H1 (cell line): ENCODE results near the gene UCHL5. TPM values are rescaled to one million over a fixed set of nuclear protein-coding genes. Genes with fewer than 3 reads are reported as not detected.

ENCODE experiments used
- CTCF ChIA-PET: fragments of 300-600 bp; sonication (Branson Sonifier 250); formaldehyde crosslinking; loops from one replicate; lab custom pipeline; 2021; ENCODE audit not compliant: partially characterized antibody; lab: Charles Lee
- POLR2A ChIA-PET: fragments of 300-600 bp; sonication (Branson Sonifier 250); formaldehyde crosslinking; loops from one replicate; lab custom pipeline; 2021; ENCODE audit warnings: inconsistent platforms; ENCODE audit not compliant: partially characterized antibody; lab: Charles Lee
- DNase-seq, 2 experiments: peaks; one replicate each; pipeline versions ENCODE4 v3.0.0 to v3.0.0-alpha.2; 2010 to 2022; ENCODE audit warnings: low spot score in 2 of 2, low read depth in 1 of 2, mixed read lengths in 1 of 2
- FAIRE-seq: peaks from 2 replicates; lab custom pipeline; 2011; peaks lifted over from hg19 to GRCh38; lab: Jason Lieb, UNC
- H2AFZ ChIP-seq: 2 replicates; pipeline ENCODE4 v1.8.1; 2012; ENCODE audit warnings: low read length, inconsistent platforms
- H2AK5ac ChIP-seq: 2 replicates; pipeline ENCODE4 v1.6.1; 2013; ENCODE audit warnings: low read depth, low read length
- H2BK120ac ChIP-seq: replicated peaks from 2 replicates; pipeline ENCODE3; 2013; ENCODE audit warnings: low read depth, low read length, inconsistent platforms
- H2BK12ac ChIP-seq: 2 replicates; pipeline ENCODE4 v1.6.1; 2013; ENCODE audit warnings: low read depth, low read length
- H2BK15ac ChIP-seq: 2 replicates; pipeline ENCODE4 v1.6.1; 2013; ENCODE audit warnings: low read length
- H2BK20ac ChIP-seq: 2 replicates; pipeline ENCODE4 v1.6.1; 2013; ENCODE audit warnings: low read length
- H2BK5ac ChIP-seq: 2 replicates; pipeline ENCODE4 v1.6.1; 2013; ENCODE audit warnings: low read depth, low read length
- H3K14ac ChIP-seq: 2 replicates; pipeline ENCODE4 v1.6.1; 2013; ENCODE audit warnings: inconsistent platforms; ENCODE audit not compliant: insufficient read length
- H3K18ac ChIP-seq: 2 replicates; pipeline ENCODE4 v1.6.1; 2013; ENCODE audit warnings: low read length; ENCODE audit errors: extremely low read depth
- H3K23ac ChIP-seq: 2 replicates; pipeline ENCODE4 v1.6.1; 2013; ENCODE audit warnings: inconsistent platforms; ENCODE audit not compliant: insufficient read length
- H3K23me2 ChIP-seq: 2 replicates; pipeline ENCODE4 v1.6.1; 2013; ENCODE audit warnings: low read depth, low read length
- H3K27ac ChIP-seq: 2 replicates; pipeline ENCODE4 v1.6.1; 2011; ENCODE audit warnings: low read depth, low read length, inconsistent platforms
- H3K27me3 ChIP-seq, 4 experiments: replicated peaks in 1 of 4; 1 replicate in 1 of 4; 2 replicates in 3 of 4; pipeline versions ENCODE4 v1.6.1 to v1.8.1; 2011 to 2013; ENCODE audit warnings: low read length in 3 of 4, mild to moderate bottlenecking in 3 of 4, inconsistent platforms in 2 of 4, mixed read lengths in 2 of 4, moderate library complexity in 1 of 4; ENCODE audit not compliant: control insufficient read depth in 3 of 4, insufficient read depth in 3 of 4; ENCODE audit errors: extremely low read depth in 1 of 4
- H3K36me3 ChIP-seq, 4 experiments: 2 replicates each; pipeline versions ENCODE4 v1.6.1 to v1.8.1; 2011 to 2013; ENCODE audit warnings: mild to moderate bottlenecking in 4 of 4, low read length in 3 of 4, moderate library complexity in 2 of 4, control low read depth in 1 of 4, inconsistent platforms in 1 of 4; ENCODE audit not compliant: insufficient read depth in 4 of 4, control insufficient read depth in 2 of 4
- H3K4ac ChIP-seq: replicated peaks from 2 replicates; pipeline ENCODE3; 2013; ENCODE audit warnings: low read length, low read depth, mixed read lengths, inconsistent platforms; ENCODE audit not compliant: insufficient read length
- H3K4me1 ChIP-seq, 4 experiments: replicated peaks in 1 of 4; 1 replicate in 1 of 4; 2 replicates in 3 of 4; pipeline versions ENCODE4 v1.6.1 to v1.8.1; 2011 to 2013; ENCODE audit warnings: low read length in 3 of 4, inconsistent platforms in 2 of 4, mixed read lengths in 1 of 4; ENCODE audit not compliant: insufficient read depth in 4 of 4, control insufficient read depth in 3 of 4
- H3K4me2 ChIP-seq, 2 experiments: 2 replicates each; pipeline versions ENCODE4 v1.6.1 to v1.8.1; 2011 to 2013; ENCODE audit warnings: low read depth in 2 of 2, low read length in 2 of 2, control low read depth in 1 of 2, inconsistent platforms in 1 of 2, mild to moderate bottlenecking in 1 of 2; ENCODE audit not compliant: insufficient read depth in 1 of 2
- H3K4me3 ChIP-seq, 4 experiments: fragments of 200-600, 300-600 bp in 1 of 4; sonication (generic), shearing (Covaris generic), sonication (Bioruptor Twin) in 1 of 4; 2 replicates each; pipeline versions ENCODE4 v1.5.1 to v1.8.1; 2011 to 2016; ENCODE audit warnings: low read length in 4 of 4, low read depth in 3 of 4, control low read depth in 2 of 4, inconsistent platforms in 2 of 4, mild to moderate bottlenecking in 2 of 4, mixed read lengths in 1 of 4, moderate library complexity in 1 of 4; ENCODE audit not compliant: insufficient read depth in 2 of 4; ENCODE audit errors: extremely low read depth in 1 of 4
- H3K56ac ChIP-seq: replicated peaks from 2 replicates; pipeline ENCODE3; 2013; ENCODE audit warnings: low read depth, mild to moderate bottlenecking, mixed read lengths, low read length, inconsistent platforms; ENCODE audit not compliant: insufficient read length
- H3K79me1 ChIP-seq: 2 replicates; pipeline ENCODE4 v1.6.1; 2013; ENCODE audit warnings: low read depth, low read length, control low read depth
- H3K79me2 ChIP-seq, 2 experiments: 2 replicates each; pipeline versions ENCODE4 v1.6.1 to v1.8.1; 2012 to 2013; ENCODE audit warnings: low read length in 2 of 2, mild to moderate bottlenecking in 2 of 2, inconsistent platforms in 1 of 2; ENCODE audit not compliant: insufficient read depth in 2 of 2, control insufficient read depth in 1 of 2
- H3K9ac ChIP-seq, 4 experiments: replicated peaks in 1 of 4; 1 replicate in 1 of 4; 2 replicates in 3 of 4; pipeline versions ENCODE4 v1.6.1 to v1.8.1; 2011 to 2013; ENCODE audit warnings: low read depth in 3 of 4, low read length in 3 of 4, control low read depth in 2 of 4, mild to moderate bottlenecking in 2 of 4, moderate library complexity in 2 of 4, inconsistent platforms in 1 of 4; ENCODE audit errors: extremely low read depth in 1 of 4
- H3K9me3 ChIP-seq, 2 experiments: 2 replicates each; pipeline versions ENCODE4 v1.6.1 to v1.8.1; 2012 to 2013; ENCODE audit warnings: mild to moderate bottlenecking in 2 of 2, moderate library complexity in 2 of 2, control low read depth in 1 of 2, inconsistent platforms in 1 of 2, low read depth in 1 of 2, low read length in 1 of 2, mixed read lengths in 1 of 2; ENCODE audit not compliant: insufficient read depth in 2 of 2
- H4K20me1 ChIP-seq, 2 experiments: replicated peaks in 1 of 2; 2 replicates each; pipeline versions ENCODE3 to v1.8.1; 2011 to 2013; ENCODE audit warnings: inconsistent platforms in 2 of 2, low read length in 2 of 2, mild to moderate bottlenecking in 1 of 2; ENCODE audit not compliant: insufficient read depth in 2 of 2, control insufficient read depth in 1 of 2
- H4K5ac ChIP-seq: 2 replicates; pipeline ENCODE4 v1.6.1; 2013; ENCODE audit warnings: low read length, low read depth, mixed read lengths, inconsistent platforms; ENCODE audit not compliant: insufficient read length
- H4K8ac ChIP-seq: 2 replicates; pipeline ENCODE4 v1.8.0; 2013; ENCODE audit warnings: mild to moderate bottlenecking, moderate library complexity, low read length, inconsistent platforms; ENCODE audit not compliant: insufficient read depth; ENCODE audit errors: extremely low read depth
- H4K91ac ChIP-seq: replicated peaks from 2 replicates; pipeline ENCODE3; 2013; ENCODE audit warnings: low read length, mixed read lengths, inconsistent platforms; ENCODE audit not compliant: insufficient read length
- CEBPB ChIP-seq: IDR thresholded peaks from 2 replicates; pipeline ENCODE4 v1.6.1; 2012; ENCODE audit warnings: low read depth, low read length
- MAFK ChIP-seq: IDR thresholded peaks from 2 replicates; pipeline ENCODE4 v1.6.1; 2012; ENCODE audit warnings: low read depth, mild to moderate bottlenecking, improper control_type of control experiment, low read length
- SP4 ChIP-seq: IDR thresholded peaks from 2 replicates; pipeline ENCODE4 v1.6.1; 2012; ENCODE audit warnings: low read length, inconsistent platforms
- WGBS, 2 experiments: shearing (Covaris generic) in 1 of 2; methylation state at CpG; one replicate each; pipeline versions ENCODE4 v1.1.6 to v1.1.7; 2013 to 2015; ENCODE audit warnings: low lambda C conversion rate in 2 of 2, mixed read lengths in 2 of 2, inconsistent platforms in 1 of 2, low coverage in 1 of 2, missing lambda C conversion rate in 1 of 2; ENCODE audit not compliant: insufficient replicate concordance in 2 of 2, insufficient coverage in 1 of 2, insufficient read length in 1 of 2; ENCODE audit errors: extremely low coverage in 1 of 2, missing lambda C conversion rate in 1 of 2; 5-methylcytosine and 5-hydroxymethylcytosine counted together
- polyA plus RNA-seq, 7 experiments: library from polyadenylated mRNA; depleted of rRNA in 3 of 7; stranded (reverse) in 5 of 7; unstranded in 2 of 7; fragments of >200 nt in 5 of 7; fragments of 200-250 nt in 2 of 7; gene quantifications; 1 replicate in 5 of 7; 2 replicates in 1 of 7; 4 replicates in 1 of 7; pipeline versions ENCODE4 v1.2.1 to v1.2.3, GENCODE V29; 2011 to 2013; ENCODE audit warnings: missing spikeins in 2 of 7, mixed read lengths in 2 of 7
- total RNA-seq: library from RNA; stranded (reverse); fragmentation: NEBNext Ultra II Directional; extraction: Animal tissue kit (Norgen Biotek cat#: 25700); gene quantifications from 2 replicates; pipeline ENCODE4 v1.2.1, GENCODE V29; 2021
- TF ChIP-seq, protein P1 (sequence below): IDR thresholded peaks from 2 replicates; pipeline ENCODE4 v1.6.1; 2011; ENCODE audit warnings: low read length, improper control_type of control experiment

Gene UCHL5
- total and polyA plus RNA-seq, 2 of the 8 experiments (the other 6 are each of a cell fraction or from before 2014, with no cell fraction given): 12.0 to 40.0 TPM

DNA sequence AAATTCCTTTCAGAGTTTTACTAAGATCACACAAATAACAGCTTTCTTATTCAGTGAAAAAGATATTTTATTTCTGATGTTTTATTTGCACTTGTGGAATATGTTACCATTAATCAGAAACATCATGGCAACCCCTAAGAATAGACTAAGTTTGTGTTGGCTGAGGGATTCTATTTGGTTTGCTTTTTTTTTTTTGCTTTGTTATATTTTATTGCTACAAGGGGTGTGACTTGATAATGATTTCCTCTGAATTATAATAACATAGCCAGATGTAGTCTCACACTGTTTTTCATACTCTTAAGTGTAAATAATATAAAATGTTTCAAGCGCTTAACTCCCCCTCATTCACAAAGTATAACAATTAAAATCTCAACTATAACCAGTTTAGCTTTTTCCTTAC is 26.1 kb upstream of the UCHL5 start:
- Histone ChIP-seq H3K79me1 (no peaks in the 10 kb centered on the region), H3K27me3 (no peaks in the 10 kb centered on the region), H2BK12ac (no peak overlapping the region), H3K27ac (no peak overlapping the region), H3K4me3 (no peak overlapping the region), H4K5ac (no peak overlapping the region), H4K91ac (no peak overlapping the region), H2BK15ac (no peak overlapping the region), H3K4me2 (no peak overlapping the region), H2AFZ (no peak overlapping the region), H3K23me2 (no peaks in the 10 kb centered on the region), H3K9me3 (no peaks in the 10 kb centered on the region), H3K9ac (no peak overlapping the region), H3K18ac (no peak overlapping the region), H3K14ac (no peak overlapping the region), H3K36me3 (peaks cover 0 to 47% (median 19%) of the 10 kb centered on the region in 4 experiments; a peak in 5 of 8 replicates), H2BK5ac (no peak overlapping the region), H4K8ac (no peak overlapping the region), H4K20me1 (peaks cover 0 to 2% of the 10 kb centered on the region in 2 experiments), H3K4ac (no peak overlapping the region), H3K23ac (no peak overlapping the region), H2AK5ac (no peak overlapping the region), H3K56ac (no peak overlapping the region), H3K79me2 (no peaks in the 10 kb centered on the region), H2BK20ac (no peak overlapping the region), H3K4me1 (no peaks in the 10 kb centered on the region), H2BK120ac (no peak overlapping the region)
- FAIRE-seq: no peak
- ChIA-PET CTCF (no interaction called here), POLR2A (interaction anchor here (1.2 kb wide), 1 partner anchor 9 kb away, joined by 3 read pairs; no protein-coding TSS in a partner anchor)
- TF ChIP-seq, protein P1, sequence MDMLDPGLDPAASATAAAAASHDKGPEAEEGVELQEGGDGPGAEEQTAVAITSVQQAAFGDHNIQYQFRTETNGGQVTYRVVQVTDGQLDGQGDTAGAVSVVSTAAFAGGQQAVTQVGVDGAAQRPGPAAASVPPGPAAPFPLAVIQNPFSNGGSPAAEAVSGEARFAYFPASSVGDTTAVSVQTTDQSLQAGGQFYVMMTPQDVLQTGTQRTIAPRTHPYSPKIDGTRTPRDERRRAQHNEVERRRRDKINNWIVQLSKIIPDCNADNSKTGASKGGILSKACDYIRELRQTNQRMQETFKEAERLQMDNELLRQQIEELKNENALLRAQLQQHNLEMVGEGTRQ: no peak
- TF ChIP-seq SP4 (no peak), CEBPB (no peak), MAFK (no peak)
- DNase-seq: no peak
- WGBS, 2 experiments: 95% methylated on average over 1 of the region's 1 CpG; no CpG with 5 or more reads in 1 of the 2 experiments
